Ovary (tissue), 3 donors: Measurements from ENCODE around the gene BLOC1S3.

Experiments used
- CTCF ChIP-seq, 3 donors: fragments of 450-650 bp in 2 of 3; fragments of 200-600 bp in 1 of 3; IDR thresholded peaks; one replicate each; pipeline versions ENCODE4 v1.5.1 to v1.8.0; 2016 to 2022; ENCODE audit warnings: antibody characterized with exemption in 3 of 3, mild to moderate bottlenecking in 1 of 3
- EP300 ChIP-seq: sonication (generic); formaldehyde crosslinking; IDR thresholded peaks from one replicate; pipeline ENCODE4 v1.6.1; 2017; ENCODE audit warnings: antibody characterized with exemption
- donor health status: DM: no; HTN: no; CAD: no.

GRCh38 chr19:45178262-45179071 lies at the start of gene BLOC1S3:
- TF ChIP-seq CTCF (IDR thresholded peaks at IDR 0.05), result peak; percentile 18 to 29 (median 21)
- peak; percentile 77 for TF ChIP-seq EP300
